ENCODE results near the gene MYO15B.

The MYO15B gene

DNA sequence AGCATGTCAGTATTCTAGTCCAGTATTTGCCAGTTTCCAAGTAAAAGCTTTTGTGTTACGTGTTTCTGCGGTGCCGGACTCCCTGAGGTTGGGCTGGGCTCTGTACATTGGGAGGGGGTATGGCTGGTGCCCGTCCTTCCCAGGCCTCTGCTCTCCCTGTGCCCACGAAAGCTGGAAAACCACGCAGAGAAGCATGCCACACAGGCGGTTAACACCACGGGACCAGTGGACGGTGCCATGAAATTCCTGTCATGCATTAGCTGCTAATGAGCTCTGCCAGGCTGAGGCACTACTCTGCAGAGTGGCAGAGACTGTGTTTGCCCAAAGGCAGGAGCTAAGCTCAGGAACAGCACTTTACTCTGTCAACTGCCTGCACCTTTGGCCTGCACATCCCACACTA lies 53.7 kb downstream of the MYO15B start:
- DNase-seq, result no peak

DNA sequence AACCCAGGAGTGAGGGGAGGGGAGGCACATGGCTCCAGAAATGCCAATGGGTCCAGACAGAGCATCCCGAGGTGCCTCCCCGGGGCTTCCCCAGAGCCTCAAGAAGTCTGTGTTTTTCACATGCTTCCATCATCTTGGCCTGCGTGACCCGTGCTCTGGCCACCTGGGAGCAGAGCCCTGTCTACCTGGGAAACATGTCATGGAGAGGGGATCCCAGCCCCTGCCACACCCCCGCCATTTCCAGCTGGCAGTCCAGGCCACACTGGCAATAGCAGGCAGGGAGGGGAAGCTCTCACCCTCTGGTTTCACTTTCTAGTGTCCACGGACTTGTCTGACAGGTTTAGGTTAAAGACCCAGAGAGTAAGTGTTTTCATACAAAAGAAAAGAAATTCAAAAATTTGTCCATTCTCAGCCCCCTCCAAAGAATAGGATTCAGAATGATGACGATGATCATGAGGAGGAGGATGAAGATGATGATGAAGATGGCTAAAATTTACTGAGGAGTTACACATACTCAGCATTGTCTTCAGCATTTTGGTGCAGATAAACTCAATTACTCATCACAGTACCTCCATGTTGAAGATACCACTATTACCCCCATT lies 54.7 kb downstream of the MYO15B start:
- DNase-seq, result no peak

DNA sequence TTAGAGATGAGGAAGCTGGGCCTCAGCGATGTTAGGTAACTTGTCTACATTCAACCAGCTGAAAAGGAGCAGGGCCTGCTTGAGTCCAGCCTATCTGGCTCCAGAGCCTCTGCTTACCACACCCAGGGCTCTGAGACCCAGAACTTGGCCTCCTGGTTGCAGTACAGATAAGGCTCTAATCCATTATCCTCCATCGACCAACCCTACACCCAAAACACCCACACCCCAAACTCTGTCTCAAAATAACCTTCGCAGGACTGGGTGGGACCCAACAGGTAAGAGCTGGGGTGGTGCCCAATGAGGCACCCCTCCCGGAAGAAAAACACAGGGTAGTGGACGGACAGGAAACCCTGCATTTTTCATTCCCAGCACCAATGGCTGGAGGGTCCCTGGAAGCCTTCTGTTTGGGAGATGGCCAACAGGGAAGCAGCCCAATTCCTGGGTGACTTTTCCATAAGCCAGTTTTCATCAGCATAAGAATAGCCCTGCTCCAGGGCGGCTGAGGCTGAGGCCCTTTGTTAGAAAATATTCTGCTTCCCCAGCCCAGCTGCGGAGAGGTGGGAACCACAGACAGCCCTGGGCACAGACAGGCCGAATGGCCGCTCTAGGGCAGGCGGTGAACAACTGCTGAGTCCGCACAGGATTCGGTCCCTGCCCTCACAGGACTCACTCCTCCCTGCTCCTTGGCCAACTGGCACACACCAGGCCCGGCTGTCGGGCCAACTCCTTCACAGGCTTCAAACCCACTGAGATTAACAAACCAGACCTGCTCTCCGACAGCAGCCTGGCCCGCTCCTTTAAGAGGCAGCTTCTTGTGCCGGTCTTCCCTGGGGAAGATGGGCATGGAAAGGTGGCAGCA lies 55.4 kb downstream of the MYO15B start:
- no peak for DNase-seq

DNA sequence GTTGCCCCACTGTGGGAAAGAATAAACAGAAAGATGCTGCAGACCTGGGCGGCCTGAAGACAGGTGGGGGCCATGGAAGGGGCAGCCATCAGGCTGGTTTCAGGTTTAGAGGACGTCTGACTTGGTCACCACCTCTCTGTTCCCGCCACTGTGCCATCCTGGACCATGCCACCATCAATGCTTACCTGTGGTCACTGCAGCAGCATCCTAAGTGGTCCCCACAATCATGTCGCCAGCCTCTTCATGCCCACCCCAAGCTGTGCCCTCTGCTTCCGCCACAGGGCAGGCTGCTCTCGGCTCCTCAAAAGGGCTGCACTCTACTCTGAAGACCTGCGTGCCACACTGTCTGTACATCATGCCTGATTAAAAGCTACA lies 56.0 kb downstream of the MYO15B start:
- no peak for DNase-seq

DNA sequence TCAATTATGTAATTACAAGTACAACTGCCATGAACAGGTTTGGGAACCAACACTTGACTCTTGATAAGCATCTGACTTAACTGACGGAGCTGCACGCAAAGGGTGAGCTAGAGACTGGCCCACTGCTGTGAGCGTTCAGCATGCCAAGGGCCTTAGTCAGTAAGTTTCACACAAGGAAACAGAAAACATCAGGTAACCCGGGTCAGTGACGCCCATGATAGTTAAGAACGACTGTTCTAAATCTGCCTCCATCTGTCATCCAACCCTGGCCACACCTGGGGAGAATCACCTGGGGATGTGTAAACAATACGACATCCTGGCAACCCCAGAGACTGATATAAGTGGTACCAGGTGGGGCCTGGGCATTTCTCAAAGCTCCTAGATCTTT lies 57.9 kb downstream of the MYO15B start:
- no peak for DNase-seq

DNA sequence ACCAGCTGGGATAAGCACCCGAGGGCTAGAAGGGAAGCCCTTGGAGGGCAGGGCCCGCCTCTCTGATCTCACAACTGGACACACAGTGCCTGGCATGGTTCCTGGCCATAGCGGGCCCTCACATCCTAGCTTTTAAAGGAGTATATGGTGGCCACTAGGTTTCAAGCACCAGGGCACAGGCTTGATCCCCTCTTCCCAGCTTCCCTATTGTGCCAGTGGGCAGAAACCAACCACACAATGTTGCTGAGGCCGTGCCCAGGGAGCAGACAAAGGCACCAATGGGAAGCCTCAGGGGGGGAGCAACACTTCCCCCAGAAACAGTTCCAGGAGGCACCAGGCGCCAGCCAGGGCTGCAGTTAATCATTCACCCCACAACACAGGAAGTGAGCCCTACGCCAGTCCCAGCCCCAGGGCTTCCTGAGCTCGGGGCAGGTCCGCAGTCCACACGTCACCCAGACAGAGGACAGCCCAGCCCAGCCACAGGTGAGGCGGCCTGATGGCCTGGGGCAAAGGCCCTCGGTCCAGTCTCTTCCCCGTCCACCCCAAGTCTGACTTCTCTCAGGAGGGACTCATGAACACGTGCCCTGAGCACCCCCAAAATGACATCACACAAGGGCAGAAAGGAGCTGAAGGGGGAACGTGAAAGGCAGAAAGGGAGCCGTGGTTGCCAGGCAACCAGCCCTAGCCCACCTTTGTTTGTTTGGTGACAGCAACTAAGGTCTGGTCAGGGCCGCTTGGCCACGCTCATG lies 58.5 kb downstream of the MYO15B start:
- no peak for DNase-seq

DNA sequence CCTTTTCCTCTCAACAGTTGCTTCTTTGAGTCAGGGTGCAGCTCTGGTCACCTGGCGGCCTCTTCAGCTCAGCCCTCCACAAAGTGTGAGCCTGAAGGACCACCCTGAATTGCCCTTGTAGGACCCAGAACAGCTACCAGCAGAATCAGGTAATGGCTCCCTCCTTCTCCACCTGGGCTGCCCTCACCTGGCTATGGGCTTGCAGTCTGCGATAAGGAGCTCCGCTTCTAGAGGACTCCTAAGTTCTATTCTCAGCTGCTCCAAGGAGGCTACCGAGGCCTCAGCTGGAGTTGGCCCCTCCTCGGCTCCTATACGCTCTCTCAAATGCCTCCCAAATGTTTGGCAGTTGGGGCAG lies 59.0 kb downstream of the MYO15B start:
- no peak for DNase-seq

DNA sequence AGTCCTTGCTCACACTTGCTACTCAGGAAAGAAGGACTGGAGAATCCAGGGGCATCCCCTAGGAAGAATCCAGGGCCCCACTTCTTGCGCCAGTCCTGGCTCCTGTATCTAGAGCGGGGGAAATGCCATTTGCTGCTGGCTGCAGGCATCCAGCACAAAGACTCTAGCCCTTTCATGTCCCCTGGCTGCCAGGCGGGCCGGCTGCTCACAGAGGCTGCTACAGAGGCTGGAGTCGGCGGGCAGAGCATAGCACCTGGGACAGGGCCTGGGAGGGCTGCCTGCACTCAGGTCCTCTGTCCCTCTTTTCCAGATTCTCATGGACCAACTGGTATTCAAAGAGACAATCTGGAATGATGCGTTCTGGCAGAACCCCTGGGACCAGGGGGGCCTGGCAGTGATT lies 59.5 kb downstream of the MYO15B start:
- no peak for DNase-seq

DNA sequence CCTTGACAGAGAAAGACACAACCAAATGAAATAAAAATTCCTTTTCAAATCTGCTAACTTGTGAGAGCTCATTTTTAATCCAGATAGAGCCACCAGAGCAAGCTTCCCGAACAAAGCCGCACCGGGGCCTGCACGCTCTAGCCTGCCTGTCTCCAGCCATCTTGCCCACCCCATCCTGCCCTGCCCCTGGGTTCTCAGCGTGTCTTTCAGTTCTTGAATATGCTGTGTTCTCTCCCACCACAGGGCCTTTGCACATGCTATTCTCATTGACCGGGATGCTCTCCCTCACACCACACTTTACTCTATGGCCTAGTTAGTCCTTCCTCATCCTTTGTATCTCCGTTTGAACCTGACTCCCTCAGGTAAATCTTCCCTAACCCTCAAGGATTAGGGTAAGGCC lies 60.3 kb downstream of the MYO15B start:
- no peak for DNase-seq

DNA sequence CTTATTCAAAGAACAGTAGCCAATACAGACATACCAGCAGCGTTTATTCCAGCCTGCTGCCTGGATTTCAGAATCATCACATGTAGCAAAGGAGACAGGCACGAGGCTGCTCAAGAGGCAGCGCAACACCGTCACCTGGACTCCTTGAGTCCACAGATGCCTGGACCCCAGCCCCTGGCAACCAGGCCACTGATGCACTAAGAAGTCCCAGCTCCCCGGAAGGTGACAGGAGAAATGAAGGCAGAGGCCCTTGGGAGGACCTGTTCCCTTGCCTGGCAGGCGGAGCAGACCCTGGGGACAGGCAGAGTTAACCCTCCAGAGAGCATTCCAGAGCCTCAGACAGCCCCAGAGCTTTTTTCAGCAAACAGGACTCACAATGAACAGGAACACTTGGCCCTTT lies 62.1 kb downstream of the MYO15B start:
- no peak for DNase-seq

DNA sequence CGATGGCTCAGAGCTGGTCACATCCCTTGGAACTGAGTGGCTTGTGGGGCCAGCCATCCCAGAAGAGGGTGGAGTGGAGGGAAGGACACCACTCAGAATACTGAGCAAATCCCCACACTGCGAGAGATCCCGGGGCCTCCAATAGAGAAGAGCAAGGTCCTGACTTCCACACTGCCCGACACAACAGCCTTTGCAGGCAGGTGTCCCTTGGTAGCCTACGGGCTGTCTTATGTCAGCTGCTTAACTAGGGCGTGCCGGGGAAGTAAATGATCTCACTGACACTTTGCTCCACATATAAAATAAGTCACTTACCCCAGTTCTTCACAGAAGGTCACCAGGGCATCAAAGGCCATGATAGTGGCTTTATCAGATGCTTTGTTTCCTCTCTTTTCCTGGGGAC lies 63.3 kb downstream of the MYO15B start:
- DNase-seq, result no peak

DNA sequence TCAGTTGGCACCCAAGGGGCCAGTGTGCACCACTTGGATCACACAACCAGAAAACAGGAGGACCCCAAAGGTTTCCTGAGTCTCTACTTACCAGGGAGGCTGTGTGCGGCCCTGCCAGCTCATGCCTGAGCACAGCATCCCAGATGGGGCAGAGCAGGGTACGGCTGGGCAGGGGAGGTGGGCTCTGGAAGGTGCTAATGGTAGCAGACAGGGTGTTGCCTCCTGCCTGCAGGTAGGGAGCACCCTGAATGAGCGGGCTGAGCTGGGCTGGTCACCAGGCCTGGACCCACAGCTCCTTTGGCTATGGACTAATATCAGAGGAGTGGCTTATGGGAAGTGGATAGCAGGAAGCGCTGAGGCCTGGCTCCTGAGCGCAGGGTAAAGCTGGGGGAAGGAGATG lies 64.7 kb downstream of the MYO15B start:
- DNase-seq, result no peak

DNA sequence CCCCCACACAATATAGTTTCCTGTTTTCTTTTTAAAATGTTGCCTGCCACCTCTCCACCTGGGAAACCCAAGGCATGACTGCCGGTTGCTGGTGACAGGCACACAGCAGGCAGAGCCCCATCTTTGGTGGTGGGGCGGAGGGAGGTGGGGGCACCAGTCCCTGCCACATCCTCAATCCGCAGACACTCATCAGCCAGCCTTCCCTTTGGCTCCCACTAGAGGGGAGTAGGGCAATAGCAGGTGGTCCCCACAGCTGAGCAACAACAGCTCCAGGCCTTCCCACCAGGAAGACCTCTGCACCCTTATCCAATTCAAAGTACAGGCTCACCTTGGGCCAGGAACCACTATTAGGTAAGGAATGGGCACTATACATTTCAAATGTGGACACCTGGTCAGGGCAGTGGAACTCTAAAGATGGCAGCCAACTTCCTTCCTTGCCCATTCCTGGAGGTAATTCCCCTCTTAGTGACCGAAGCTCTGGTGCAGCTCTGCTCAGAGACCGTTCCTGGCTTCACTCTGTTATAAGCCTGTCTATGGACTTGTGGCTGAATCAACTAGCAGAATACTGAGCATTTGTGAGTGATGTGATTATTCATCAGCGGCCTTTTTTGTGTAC lies 65.4 kb downstream of the MYO15B start:
- no peak for DNase-seq

DNA sequence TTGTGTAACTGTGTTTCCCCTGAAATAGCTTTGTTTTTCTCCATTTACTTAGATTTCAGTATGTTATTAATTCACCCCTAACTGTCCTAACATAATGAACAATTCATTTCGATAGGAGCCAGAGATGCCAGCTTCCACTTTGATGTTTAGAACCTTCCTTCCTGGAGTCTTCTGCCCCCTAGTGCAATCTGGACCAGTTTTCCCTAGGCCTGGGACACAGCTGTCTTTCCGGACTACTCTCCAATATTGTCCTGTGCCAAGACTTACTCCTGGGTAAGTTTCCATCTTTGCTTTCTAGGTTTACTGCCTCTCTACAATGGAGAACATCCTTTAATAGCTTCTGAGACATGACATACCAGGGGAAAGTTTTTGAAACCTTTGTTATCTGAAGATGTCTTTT lies 66.6 kb downstream of the MYO15B start:
- no peak for DNase-seq

DNA sequence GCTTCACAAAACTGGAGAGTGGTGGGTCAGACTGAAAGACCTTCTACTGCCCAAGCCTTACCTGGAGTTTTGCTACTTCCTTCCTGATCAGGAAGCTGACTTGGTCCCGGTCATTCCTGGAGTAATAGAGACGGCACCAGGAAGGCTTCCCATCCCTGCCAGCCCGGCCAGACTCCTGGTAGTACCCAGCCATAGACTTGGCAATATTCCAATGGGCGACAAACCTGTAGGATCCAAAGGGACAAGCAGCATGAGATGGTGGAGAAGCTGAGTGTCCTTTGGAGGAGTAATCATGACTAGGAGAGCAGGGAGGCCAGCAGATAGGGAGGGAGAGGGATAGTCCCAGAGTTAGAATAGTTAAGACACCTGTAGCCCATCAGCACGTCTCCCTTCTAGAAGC lies 70.6 kb downstream of the MYO15B start:
- DNase-seq, result no peak

DNA sequence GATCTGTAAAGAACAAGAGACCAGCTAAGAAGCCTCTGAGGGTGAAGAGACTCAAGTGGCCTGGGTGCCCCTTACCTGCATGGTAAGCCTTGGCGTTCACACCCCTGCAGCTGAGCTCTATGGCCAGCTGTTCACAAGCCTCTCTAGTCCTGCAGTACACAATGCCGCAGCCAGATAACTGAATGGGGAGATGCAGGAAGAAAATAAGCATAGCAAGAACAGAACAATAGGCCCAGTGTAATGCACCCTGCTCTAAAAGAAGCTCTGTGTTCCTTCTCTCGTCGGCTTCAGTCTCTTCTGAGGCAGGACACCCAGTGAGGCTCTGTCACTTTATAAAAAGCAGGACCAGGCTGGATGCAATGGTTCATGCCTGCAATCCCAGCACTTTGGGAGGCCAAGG lies 73.9 kb downstream of the MYO15B start:
- no peak for DNase-seq

DNA sequence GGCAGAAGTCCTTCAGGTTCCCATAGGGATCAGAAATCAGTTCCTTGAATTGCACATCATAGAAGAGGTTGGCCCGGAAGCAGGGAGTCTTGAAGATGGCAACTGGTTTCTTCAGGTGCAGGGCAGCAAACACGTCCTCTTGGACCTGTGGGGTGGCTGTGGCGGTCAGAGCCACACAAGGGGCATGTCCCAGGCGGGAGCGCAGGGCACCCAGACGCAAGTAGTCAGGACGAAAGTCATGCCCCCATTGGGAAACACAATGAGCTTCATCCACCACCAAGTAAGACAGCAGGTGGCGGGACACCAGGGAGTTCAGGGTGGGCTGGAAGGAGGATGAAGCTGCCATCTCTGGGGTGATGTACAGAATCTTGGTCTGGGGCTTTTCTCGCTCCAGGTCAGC lies 74.9 kb downstream of the MYO15B start:
- DNase-seq, result no peak

DNA sequence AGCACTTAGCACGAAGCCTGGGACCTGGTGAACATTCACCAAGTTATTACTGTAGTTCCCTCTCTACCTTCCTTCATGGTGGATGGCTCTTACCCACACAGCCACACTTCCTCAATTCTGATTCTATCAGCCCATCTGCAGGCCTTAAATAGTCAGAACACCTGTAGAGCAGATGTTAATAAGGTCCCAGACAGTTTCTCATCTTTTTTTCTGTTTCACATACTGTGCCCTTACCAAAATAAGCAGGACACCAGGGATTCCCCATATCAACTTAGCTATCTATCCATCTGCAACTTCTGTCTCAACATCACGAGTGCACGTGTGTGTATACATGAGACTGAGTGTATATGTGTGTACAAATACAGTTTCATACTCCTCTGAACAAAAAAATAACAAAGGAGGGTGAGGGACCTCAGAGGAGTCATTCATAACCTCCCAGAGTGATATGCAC lies 76.5 kb downstream of the MYO15B start:
- DNase-seq, result no peak

DNA sequence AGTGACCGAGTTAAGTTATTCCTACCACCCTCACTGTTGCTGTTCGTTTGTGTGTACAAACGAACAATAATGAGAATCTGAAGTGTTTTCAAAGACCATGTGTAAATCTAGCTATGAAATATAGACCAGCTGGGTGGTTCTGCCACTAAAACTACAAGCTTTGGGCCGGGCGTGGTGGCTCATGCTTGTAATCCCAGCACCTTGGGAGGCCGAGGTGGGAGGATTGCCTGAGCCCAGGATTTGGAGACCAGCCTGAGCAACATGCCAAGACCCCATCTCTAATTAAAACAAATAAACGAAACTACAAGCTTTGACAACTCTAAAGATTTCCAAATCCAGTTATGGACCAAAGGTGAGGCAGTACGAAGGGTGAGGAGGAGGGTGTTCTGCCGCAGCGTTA lies 78.4 kb downstream of the MYO15B start:
- no peak for DNase-seq

DNA sequence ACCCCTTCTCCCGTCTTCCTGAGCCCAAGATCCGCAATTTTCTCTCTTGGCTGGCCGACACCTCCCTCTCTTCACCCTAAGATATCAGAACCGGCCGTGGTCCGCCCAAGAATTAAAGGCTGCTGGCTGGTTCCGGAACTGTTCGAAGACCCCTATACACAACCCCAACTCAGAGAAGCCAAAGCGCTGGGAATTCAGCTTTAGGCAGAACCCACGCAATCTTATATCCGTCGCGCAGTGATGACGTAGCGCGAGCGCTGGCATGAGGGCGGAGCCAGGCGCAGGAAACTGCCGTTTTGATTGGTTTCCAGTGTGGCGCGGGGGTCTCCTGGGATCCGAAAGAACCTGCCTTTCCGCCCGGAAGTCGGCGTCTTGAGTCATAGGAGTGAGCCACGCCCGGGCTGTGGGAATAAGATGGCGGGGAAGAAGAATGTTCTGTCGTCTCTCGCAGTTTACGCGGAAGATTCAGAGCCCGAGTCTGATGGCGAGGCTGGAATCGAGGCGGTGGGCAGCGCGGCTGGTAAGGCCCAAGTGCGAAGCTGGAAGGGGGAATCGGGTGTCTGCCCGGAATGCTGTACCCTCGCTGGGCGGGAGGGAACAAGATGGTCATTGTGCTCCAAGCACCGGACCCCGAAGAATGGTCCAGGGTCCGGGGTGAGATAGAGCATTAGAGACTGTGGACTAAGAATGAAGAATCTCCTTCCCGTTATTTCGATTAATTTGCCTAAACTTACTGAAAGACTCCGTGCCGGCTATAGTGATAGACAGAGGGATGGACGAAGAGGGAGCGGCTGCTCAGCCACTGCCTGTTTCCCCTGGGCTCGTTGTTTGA lies 79.6 kb downstream of the MYO15B start, which contains the start of the genes RECQL5 and SAP30BP:
TSS of gene RECQL5 (minus strand) at position 196 of the 832 bp plus-strand sequence. CDS start 597 bp downstream, outside the sequence.
TSS of gene SAP30BP (plus strand) at position 380 of the 832 bp plus-strand sequence. CDS start at position 415, 35 bp downstream.
- DNase-seq, result peak; percentile 97

DNA sequence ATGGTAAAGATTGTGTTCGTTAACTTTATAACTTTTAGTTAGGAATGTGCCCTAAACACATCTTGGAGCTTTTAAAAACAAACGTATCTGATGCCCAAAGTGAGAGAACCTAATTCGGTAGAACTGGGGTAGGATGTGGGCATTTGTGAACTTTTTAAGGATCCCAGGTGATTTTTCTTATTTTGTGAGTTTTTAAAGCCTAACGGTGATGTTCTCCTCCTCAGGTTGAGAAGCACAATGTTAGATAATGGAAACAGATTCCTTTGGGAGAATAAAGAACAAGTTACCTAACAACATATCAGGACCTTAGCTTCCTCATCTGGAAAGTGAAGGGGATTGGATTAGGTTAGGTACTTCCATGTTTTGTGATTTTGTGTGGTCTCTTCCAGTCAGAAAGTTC lies 80.2 kb downstream of the MYO15B start:
- DNase-seq, result no peak

DNA sequence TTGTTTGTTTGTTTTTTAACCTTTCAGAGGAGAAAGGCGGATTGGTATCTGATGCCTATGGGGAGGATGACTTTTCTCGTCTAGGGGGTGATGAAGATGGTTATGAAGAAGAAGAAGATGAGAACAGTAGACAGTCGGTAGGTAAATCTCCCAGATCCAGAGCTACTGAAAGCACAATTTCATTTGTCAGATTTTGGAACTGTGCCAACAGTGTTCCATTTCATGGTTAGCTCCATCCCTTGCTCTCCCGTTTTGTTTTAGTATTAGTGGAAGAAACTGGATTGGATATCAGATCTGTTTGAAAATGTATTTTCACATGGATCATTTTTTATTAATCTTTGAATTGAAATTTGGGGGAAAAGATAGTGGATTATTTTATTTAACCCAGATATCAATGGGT lies 80.9 kb downstream of the MYO15B start:
- DNase-seq, result no peak
